HCT116 (cell line): ENCODE results near the gene S1PR4.

Source experiments
- EZH2 ChIP-seq: fragments of 200-600 bp; sonication (generic); IDR thresholded peaks from 2 replicates; pipeline ENCODE4 v1.6.1; 2017; ENCODE audit warnings: antibody characterized with exemption, mixed run types
- EZH2phosphoT487 ChIP-seq: fragments of 200-600 bp; IDR thresholded peaks from 2 replicates; pipeline ENCODE4 v1.6.1; 2018; ENCODE audit warnings: antibody characterized with exemption, borderline replicate concordance
- TCF7L2 ChIP-seq: IDR thresholded peaks from 2 replicates; pipeline ENCODE4 v1.7.0; 2011; ENCODE audit warnings: borderline replicate concordance, inconsistent platforms; ENCODE audit not compliant: insufficient read depth, insufficient read length; ENCODE audit errors: extremely low read depth
- TF ChIP-seq, protein P1 (sequence below), 3 experiments: fragments of 200-600 bp in 1 of 3; sonication (generic) in 1 of 3; IDR thresholded peaks in 2 of 3; conservative IDR thresholded peaks in 1 of 3; 2 replicates each; pipeline ENCODE4 v1.5.1; 2012 to 2017; ENCODE audit warnings: low read depth in 2 of 3, low read length in 2 of 3, antibody characterized with exemption in 1 of 3, borderline replicate concordance in 1 of 3, control low read depth in 1 of 3, mild to moderate bottlenecking in 1 of 3, mixed read lengths in 1 of 3, mixed run types in 1 of 3, moderate library complexity in 1 of 3; ENCODE audit not compliant: insufficient read depth in 1 of 3

DNA sequence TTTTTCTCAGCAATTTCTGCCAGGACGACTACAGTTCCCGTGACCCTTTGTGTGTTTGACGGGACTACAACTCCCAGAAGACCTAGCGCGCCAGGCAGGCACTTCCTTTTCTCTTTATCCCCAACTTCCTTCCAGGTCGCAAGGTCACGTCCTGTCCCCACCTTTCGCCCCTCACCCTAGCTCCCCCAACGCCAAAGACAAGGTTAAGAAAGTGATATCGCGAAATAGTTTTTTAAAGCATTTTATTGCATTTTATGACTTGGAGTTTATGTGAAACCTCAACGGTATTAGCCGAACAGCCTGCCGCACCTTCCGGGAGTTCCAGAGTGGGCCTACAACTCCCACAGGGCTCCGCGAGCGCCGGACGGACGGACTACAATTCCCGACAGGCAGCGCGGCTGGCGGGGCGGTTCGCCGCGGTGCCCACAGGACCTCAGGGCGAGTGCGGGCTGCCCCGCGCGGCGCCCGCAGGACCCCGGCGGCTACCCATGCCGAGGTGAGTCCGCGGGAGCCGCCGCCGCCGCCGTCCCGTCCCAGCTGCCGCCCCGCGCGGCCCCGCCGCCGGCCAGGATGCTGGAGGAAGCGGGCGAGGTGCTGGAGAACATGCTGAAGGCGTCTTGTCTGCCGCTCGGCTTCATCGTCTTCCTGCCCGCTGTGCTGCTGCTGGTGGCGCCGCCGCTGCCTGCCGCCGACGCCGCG, 7.0 kb downstream of the S1PR4 start, which contains the start of gene NCLN:
- no peak for TF ChIP-seq EZH2phosphoT487
- TF ChIP-seq, protein P1, sequence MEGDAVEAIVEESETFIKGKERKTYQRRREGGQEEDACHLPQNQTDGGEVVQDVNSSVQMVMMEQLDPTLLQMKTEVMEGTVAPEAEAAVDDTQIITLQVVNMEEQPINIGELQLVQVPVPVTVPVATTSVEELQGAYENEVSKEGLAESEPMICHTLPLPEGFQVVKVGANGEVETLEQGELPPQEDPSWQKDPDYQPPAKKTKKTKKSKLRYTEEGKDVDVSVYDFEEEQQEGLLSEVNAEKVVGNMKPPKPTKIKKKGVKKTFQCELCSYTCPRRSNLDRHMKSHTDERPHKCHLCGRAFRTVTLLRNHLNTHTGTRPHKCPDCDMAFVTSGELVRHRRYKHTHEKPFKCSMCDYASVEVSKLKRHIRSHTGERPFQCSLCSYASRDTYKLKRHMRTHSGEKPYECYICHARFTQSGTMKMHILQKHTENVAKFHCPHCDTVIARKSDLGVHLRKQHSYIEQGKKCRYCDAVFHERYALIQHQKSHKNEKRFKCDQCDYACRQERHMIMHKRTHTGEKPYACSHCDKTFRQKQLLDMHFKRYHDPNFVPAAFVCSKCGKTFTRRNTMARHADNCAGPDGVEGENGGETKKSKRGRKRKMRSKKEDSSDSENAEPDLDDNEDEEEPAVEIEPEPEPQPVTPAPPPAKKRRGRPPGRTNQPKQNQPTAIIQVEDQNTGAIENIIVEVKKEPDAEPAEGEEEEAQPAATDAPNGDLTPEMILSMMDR (IDR thresholded peaks at IDR 0.05 in 2 of 3, conservative IDR thresholded peaks at IDR 0.05 in 1 of 3; ENCODE audit: borderline replicate concordance in 1 of 3, insufficient read depth in 1 of 3, low read depth in 2 of 3, low read length in 2 of 3), result no peak
- TF ChIP-seq EZH2, result no peak
- peak; percentile 50 for TF ChIP-seq TCF7L2
